ENCODE measurements around the gene PRDM13. TPM values are rescaled to one million over a fixed set of nuclear protein-coding genes. Genes with fewer than 3 reads are reported as not detected.

Gene PRDM13
- total and polyA plus RNA-seq, 2 of the 8 experiments (the other 6 are each of a cell fraction or from before 2014, with no cell fraction given) = 0.05 to 0.09 TPM

GRCh38 chr6:99575544-99576227 lies 30.9 kb upstream of the PRDM13 start:
- no peaks in the 10 kb centered on the region for H3K4me1 ChIP-seq (replicated peaks in 1 of 4; ENCODE audit: control insufficient read depth in 3 of 4, insufficient read depth in 4 of 4, low read length in 3 of 4)
- TF ChIP-seq BCL11A (IDR thresholded peaks at IDR 0.05; ENCODE audit: low read depth in 2 of 2, low read length in 2 of 2) (no peak), BACH1 (IDR thresholded peaks at IDR 0.05; ENCODE audit: low read length) (no peak), RXRA (IDR thresholded peaks at IDR 0.05; ENCODE audit: insufficient read depth, low read depth, low read length) (no peak), SIRT6 (IDR thresholded peaks at IDR 0.05; ENCODE audit: low read length) (no peak), NANOG (IDR thresholded peaks at IDR 0.05; ENCODE audit: insufficient read depth, low read depth, low read length, poor library complexity, severe bottlenecking) (no peak), CHD1 (IDR thresholded peaks at IDR 0.05; ENCODE audit: low read depth, low read length) (no peak), CBX8 (IDR thresholded peaks at IDR 0.05; ENCODE audit: borderline replicate concordance, low read depth, low read length) (no peak), CHD2 (IDR thresholded peaks at IDR 0.05; ENCODE audit: low read length) (no peak), SRF (IDR thresholded peaks at IDR 0.05; ENCODE audit: low read depth, low read length) (no peak), JUN (IDR thresholded peaks at IDR 0.05; ENCODE audit: low read depth, low read length) (no peak), KDM5A (IDR thresholded peaks at IDR 0.05; ENCODE audit: low read length) (no peak)
- H2BK12ac ChIP-seq (ENCODE audit: low read depth, low read length) = no peak overlapping the region
- no peaks in the 10 kb centered on the region for H3K36me3 ChIP-seq (ENCODE audit: control insufficient read depth in 2 of 4, insufficient read depth in 4 of 4, low read length in 3 of 4)
- H2BK5ac ChIP-seq (ENCODE audit: low read depth, low read length) = no peak overlapping the region
- H4K91ac ChIP-seq (replicated peaks; ENCODE audit: insufficient read length, low read length) = no peak overlapping the region
- no peak overlapping the region for H2BK120ac ChIP-seq (replicated peaks; ENCODE audit: low read depth, low read length)
- CTCF ChIA-PET (ENCODE audit: partially characterized antibody) = interaction anchor here (1.8 kb wide), 1 partner anchor 10 kb away, joined by 5 read pairs; no protein-coding TSS in a partner anchor
- H3K27me3 ChIP-seq (replicated peaks in 1 of 4; ENCODE audit: control insufficient read depth in 3 of 4, extremely low read depth in 1 of 4, insufficient read depth in 3 of 4, low read length in 3 of 4) = peaks cover 0 to 4% (median under 1%) of the 10 kb centered on the region in 4 experiments; a peak in 2 of 7 replicates
- H3K27ac ChIP-seq (ENCODE audit: low read depth, low read length) = no peak overlapping the region
- no peak overlapping the region for H3K4ac ChIP-seq (replicated peaks; ENCODE audit: insufficient read length, low read depth, low read length)
- no peak overlapping the region for H2BK15ac ChIP-seq (ENCODE audit: low read length)
- DNase-seq (ENCODE audit: low read depth in 1 of 2, low spot score in 2 of 2) = no peak
- no peak overlapping the region for H3K9ac ChIP-seq (replicated peaks in 1 of 4; ENCODE audit: extremely low read depth in 1 of 4, low read depth in 3 of 4, low read length in 3 of 4)
- H3K4me2 ChIP-seq (ENCODE audit: insufficient read depth in 1 of 2, low read depth in 2 of 2, low read length in 2 of 2) = no peak overlapping the region
- H2BK20ac ChIP-seq (ENCODE audit: low read length) = no peak overlapping the region
- H3K23me2 ChIP-seq (ENCODE audit: low read depth, low read length) = no peaks in the 10 kb centered on the region
- no peak overlapping the region for H2AK5ac ChIP-seq (ENCODE audit: low read depth, low read length)
- H3K79me1 ChIP-seq (ENCODE audit: low read depth, low read length) = no peaks in the 10 kb centered on the region
- H3K18ac ChIP-seq (ENCODE audit: extremely low read depth, low read length) = no peak overlapping the region
- H3K23ac ChIP-seq (ENCODE audit: insufficient read length) = no peak overlapping the region
- no peak overlapping the region for H3K4me3 ChIP-seq (ENCODE audit: extremely low read depth in 1 of 4, insufficient read depth in 2 of 4, low read depth in 3 of 4, low read length in 4 of 4)
- H3K56ac ChIP-seq (replicated peaks; ENCODE audit: insufficient read length, low read depth, low read length) = no peak overlapping the region
- H3K79me2 ChIP-seq (ENCODE audit: control insufficient read depth in 1 of 2, insufficient read depth in 2 of 2, low read length in 2 of 2) = no peaks in the 10 kb centered on the region
- no peak for FAIRE-seq
- H4K20me1 ChIP-seq (replicated peaks in 1 of 2; ENCODE audit: control insufficient read depth in 1 of 2, insufficient read depth in 2 of 2, low read length in 2 of 2) = no peaks in the 10 kb centered on the region
- POLR2A ChIA-PET (ENCODE audit: partially characterized antibody) = no interaction called here
- H4K5ac ChIP-seq (ENCODE audit: insufficient read length, low read depth, low read length) = no peak overlapping the region
- H3K14ac ChIP-seq (ENCODE audit: insufficient read length) = no peak overlapping the region
- H4K8ac ChIP-seq (ENCODE audit: extremely low read depth, insufficient read depth, low read length) = no peak overlapping the region
- H2AFZ ChIP-seq (ENCODE audit: low read length) = no peak overlapping the region
- no peaks in the 10 kb centered on the region for H3K9me3 ChIP-seq (ENCODE audit: insufficient read depth in 2 of 2, low read depth in 1 of 2, low read length in 1 of 2)
- WGBS, 2 experiments (ENCODE audit: extremely low coverage in 1 of 2, insufficient coverage in 1 of 2, insufficient read length in 1 of 2, insufficient replicate concordance in 2 of 2, low coverage in 1 of 2, low lambda C conversion rate in 2 of 2, missing lambda C conversion rate in 1 of 2) = 88% methylated on average over 2 of the region's 2 CpGs; no CpG with 5 or more reads in 1 of the 2 experiments
